K562 (cell line): Measurements from ENCODE around the gene RASGRP2.

Experiments used
- ARNT ChIP-seq, 2 experiments: fragments of 450-650 bp; IDR thresholded peaks; 2 replicates each; pipeline ENCODE4 v1.6.1; 2016; ENCODE audit warnings: mild to moderate bottlenecking in 1 of 2
- CBX5 ChIP-seq: IDR thresholded peaks from 2 replicates; pipeline ENCODE4 v1.6.1; 2014; ENCODE audit warnings: low read depth, borderline replicate concordance
- CTCF ChIP-seq, 3 experiments: IDR thresholded peaks in 2 of 3; conservative IDR thresholded peaks in 1 of 3; 2 replicates each; pipeline ENCODE4 v1.5.1; 2011 to 2012; ENCODE audit warnings: low read length in 3 of 3, mild to moderate bottlenecking in 3 of 3, control low read depth in 2 of 3, improper control_type of control experiment in 1 of 3, inconsistent platforms in 1 of 3, low read depth in 1 of 3, mixed read lengths in 1 of 3, moderate library complexity in 1 of 3; ENCODE audit not compliant: insufficient read depth in 2 of 3
- KLF6 ChIP-seq: fragments of 250-450 bp; sonication (Bioruptor Pico); IDR thresholded peaks from 2 replicates; pipeline ENCODE4 v1.4.0; 2020; ENCODE audit warnings: mild to moderate bottlenecking, moderate library complexity, borderline replicate concordance
- MAX ChIP-seq: sonication (generic); formaldehyde crosslinking; IDR thresholded peaks from 2 replicates; pipeline ENCODE4 v1.9.0; 2022; ENCODE audit warnings: mild to moderate bottlenecking, missing genetic modification reagents
- MEF2A ChIP-seq: IDR thresholded peaks from 2 replicates; pipeline ENCODE4 v1.6.1; 2011; ENCODE audit warnings: low read depth, mild to moderate bottlenecking, low read length, moderate library complexity; ENCODE audit not compliant: control insufficient read depth
- NCOA4 ChIP-seq: fragments of 450-650 bp; IDR thresholded peaks from 2 replicates; pipeline ENCODE4 v1.6.1; 2018; ENCODE audit warnings: mild to moderate bottlenecking; ENCODE audit not compliant: partially characterized antibody
- NFIC ChIP-seq: fragments of 450-650 bp; IDR thresholded peaks from 2 replicates; pipeline ENCODE4 v1.6.1; 2017; ENCODE audit warnings: mild to moderate bottlenecking, inconsistent platforms
- PCBP1 ChIP-seq: fragments of 200-400 bp; formaldehyde crosslinking; IDR thresholded peaks from 2 replicates; pipeline ENCODE4 v1.6.1; 2018; ENCODE audit warnings: mild to moderate bottlenecking, low read depth, low read length; ENCODE audit not compliant: poor library complexity, severe bottlenecking
- POLR2A ChIP-seq: fragments of 450-650 bp; conservative IDR thresholded peaks from 2 replicates; pipeline ENCODE4 v1.6.1; 2016
- YY1 ChIP-seq, 3 experiments: IDR thresholded peaks; 2 replicates each; pipeline ENCODE4 v1.6.1; 2011; ENCODE audit warnings: low read length in 2 of 3, mild to moderate bottlenecking in 2 of 3, moderate library complexity in 2 of 3, borderline replicate concordance in 1 of 3, control low read depth in 1 of 3, low read depth in 1 of 3; ENCODE audit not compliant: insufficient read depth in 3 of 3, insufficient replicate concordance in 2 of 3, control insufficient read depth in 1 of 3, insufficient read length in 1 of 3; ENCODE audit errors: extremely low read depth in 1 of 3
- ZNF274 ChIP-seq: IDR thresholded peaks from 2 replicates; pipeline ENCODE4 v1.6.1; 2011; ENCODE audit warnings: low read depth, mild to moderate bottlenecking, low read length, moderate library complexity, borderline replicate concordance
- ZNF407 ChIP-seq: fragments of 450-650 bp; IDR thresholded peaks from 2 replicates; pipeline ENCODE4 v1.6.1; 2016; ENCODE audit warnings: low read depth
- ZZZ3 ChIP-seq: fragments of 450-650 bp; IDR thresholded peaks from 2 replicates; pipeline ENCODE4 v1.6.1; 2016; ENCODE audit warnings: antibody characterized with exemption, mild to moderate bottlenecking, moderate library complexity

GRCh38 chr11:64719406-64719805, 24.5 kb downstream of the RASGRP2 start:
- TF ChIP-seq PCBP1 (no peak), CTCF (IDR thresholded peaks at IDR 0.05 in 2 of 3, conservative IDR thresholded peaks at IDR 0.05 in 1 of 3; ENCODE audit: insufficient read depth in 2 of 3, low read depth in 1 of 3, low read length in 3 of 3) (no peak), NFIC (no peak), NCOA4 (no peak), ZZZ3 (no peak), POLR2A (no peak), ZNF274 (no peak), KLF6 (CRISPR knock-in tag) (no peak), MAX (CRISPR knock-in tag) (no peak), ARNT (IDR thresholded peaks at IDR 0.05) (no peak), ZNF407 (no peak), CBX5 (no peak), YY1 (IDR thresholded peaks at IDR 0.05; ENCODE audit: borderline replicate concordance in 1 of 3, control insufficient read depth in 1 of 3, extremely low read depth in 1 of 3, insufficient read depth in 3 of 3, insufficient read length in 1 of 3, insufficient replicate concordance in 2 of 3, low read depth in 1 of 3, low read length in 2 of 3) (no peak), MEF2A (no peak)
